ENCODE results near the gene ANKRD22. TPM values are rescaled to one million over a fixed set of nuclear protein-coding genes. Genes with fewer than 3 reads are reported as not detected.

Gene ANKRD22
- total RNA-seq, 1 experiment from 2014 or later: not detected

DNA sequence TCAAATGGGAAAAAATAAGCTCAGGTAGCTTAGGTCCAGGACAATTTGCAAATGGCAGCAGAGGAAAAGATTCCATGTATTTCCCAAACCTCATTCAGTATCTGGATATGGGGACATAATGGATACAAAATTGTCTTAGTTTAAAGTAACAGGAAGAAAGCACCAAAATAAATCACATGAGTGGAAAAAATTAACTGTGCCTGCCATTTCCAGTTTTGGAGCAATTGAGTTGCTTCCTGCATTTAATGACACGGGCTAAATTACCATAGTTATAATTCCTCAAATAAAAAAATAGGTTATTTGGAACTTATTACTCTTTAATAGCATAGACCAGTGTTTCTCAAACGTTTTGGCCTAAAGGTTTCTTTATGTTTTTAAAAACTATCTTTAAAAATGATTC lies 22.1 kb upstream of the ANKRD22 start:
- no peak overlapping the region for H3K9ac ChIP-seq (ENCODE audit: low read length)

DNA sequence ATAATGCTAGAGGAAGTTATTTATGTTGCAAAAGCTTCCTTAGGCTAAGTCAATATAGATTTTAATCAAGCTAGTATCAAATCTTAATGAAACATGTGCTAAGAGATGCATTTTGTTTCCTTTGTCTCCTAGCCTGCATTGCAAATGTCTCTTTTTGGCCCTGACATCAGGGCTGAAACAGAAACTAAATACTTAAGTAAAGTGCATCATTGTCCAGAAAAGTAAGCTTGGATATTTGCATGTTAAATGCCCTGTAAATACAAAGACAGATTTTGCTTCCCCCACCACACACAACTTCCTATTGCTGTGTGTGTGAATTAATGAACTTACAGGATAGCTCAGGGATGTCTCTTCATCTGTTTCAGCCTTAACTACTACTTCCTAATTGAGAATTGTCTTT lies 18.4 kb upstream of the ANKRD22 start:
- H3K4me2 ChIP-seq (ENCODE audit: low read depth, low read length, poor library complexity, severe bottlenecking): no peak overlapping the region
- no peaks in the 10 kb centered on the region for H3K9me2 ChIP-seq (replicated peaks; ENCODE audit: insufficient read depth, low read length)
- H2AFZ ChIP-seq (ENCODE audit: low read length): no peak overlapping the region
- H3K9ac ChIP-seq (ENCODE audit: low read length): no peak overlapping the region
- no peaks in the 10 kb centered on the region for H4K20me1 ChIP-seq (ENCODE audit: insufficient read depth, low read depth, low read length)
- no peaks in the 10 kb centered on the region for H3K9me3 ChIP-seq (ENCODE audit: low read length)
- H3K79me2 ChIP-seq (ENCODE audit: low read length): no peaks in the 10 kb centered on the region
- no peaks in the 10 kb centered on the region for H3K36me3 ChIP-seq (ENCODE audit: insufficient read depth, low read length)
- H3K27me3 ChIP-seq (ENCODE audit: low read length): no peaks in the 10 kb centered on the region
- H3K4me3 ChIP-seq (ENCODE audit: low read length): no peak overlapping the region
- no peak for DNase-seq
- H3K4me1 ChIP-seq (ENCODE audit: low read length): no peaks in the 10 kb centered on the region
- no peak overlapping the region for H3K27ac ChIP-seq (ENCODE audit: low read length)

More for the DNA sequence above, 22.1 kb upstream of the ANKRD22 start:
- Histone ChIP-seq H3K4me2 (ENCODE audit: low read depth, low read length, poor library complexity, severe bottlenecking) (no peak overlapping the region), H3K36me3 (ENCODE audit: insufficient read depth, low read length) (no peaks in the 10 kb centered on the region), H4K20me1 (ENCODE audit: insufficient read depth, low read depth, low read length) (no peaks in the 10 kb centered on the region), H3K27ac (ENCODE audit: low read length) (no peak overlapping the region), H3K9me2 (replicated peaks; ENCODE audit: insufficient read depth, low read length) (no peaks in the 10 kb centered on the region), H3K9me3 (ENCODE audit: low read length) (no peaks in the 10 kb centered on the region), H3K27me3 (ENCODE audit: low read length) (no peaks in the 10 kb centered on the region), H3K79me2 (ENCODE audit: low read length) (no peaks in the 10 kb centered on the region), H3K4me3 (ENCODE audit: low read length) (no peak overlapping the region), H3K4me1 (ENCODE audit: low read length) (peaks cover 12% of the 10 kb centered on the region), H2AFZ (ENCODE audit: low read length) (no peak overlapping the region)
- DNase-seq: no peak

DNA sequence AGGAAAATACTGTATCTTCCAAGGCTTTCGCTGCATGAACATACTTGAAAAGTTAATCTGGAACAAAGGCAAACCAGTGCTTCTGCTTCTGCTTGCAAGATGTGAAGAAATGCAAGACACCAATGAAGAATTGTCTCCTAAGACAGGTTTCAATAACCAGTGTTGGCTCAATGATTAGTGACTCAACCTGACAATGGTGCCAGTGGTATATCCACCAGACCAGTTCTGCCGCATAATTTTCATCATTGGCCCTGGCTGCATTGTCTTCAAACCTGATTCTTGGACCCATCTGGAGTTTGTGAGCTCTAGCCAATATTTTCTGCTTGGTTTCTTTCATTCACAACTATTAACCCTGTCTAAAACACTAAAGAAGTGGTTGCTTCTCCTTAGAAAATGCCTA lies 14.8 kb upstream of the ANKRD22 start:
- Histone ChIP-seq H3K9me2 (replicated peaks; ENCODE audit: insufficient read depth, low read length) (no peaks in the 10 kb centered on the region), H3K9ac (ENCODE audit: low read length) (no peak overlapping the region), H3K36me3 (ENCODE audit: insufficient read depth, low read length) (no peaks in the 10 kb centered on the region), H3K27ac (ENCODE audit: low read length) (no peak overlapping the region), H3K9me3 (ENCODE audit: low read length) (no peaks in the 10 kb centered on the region), H3K79me2 (ENCODE audit: low read length) (no peaks in the 10 kb centered on the region), H3K4me3 (ENCODE audit: low read length) (no peak overlapping the region), H2AFZ (ENCODE audit: low read length) (no peak overlapping the region), H4K20me1 (ENCODE audit: insufficient read depth, low read depth, low read length) (no peaks in the 10 kb centered on the region), H3K4me2 (ENCODE audit: low read depth, low read length, poor library complexity, severe bottlenecking) (no peak overlapping the region), H3K4me1 (ENCODE audit: low read length) (no peaks in the 10 kb centered on the region), H3K27me3 (ENCODE audit: low read length) (no peaks in the 10 kb centered on the region)
- no peak for DNase-seq

DNA sequence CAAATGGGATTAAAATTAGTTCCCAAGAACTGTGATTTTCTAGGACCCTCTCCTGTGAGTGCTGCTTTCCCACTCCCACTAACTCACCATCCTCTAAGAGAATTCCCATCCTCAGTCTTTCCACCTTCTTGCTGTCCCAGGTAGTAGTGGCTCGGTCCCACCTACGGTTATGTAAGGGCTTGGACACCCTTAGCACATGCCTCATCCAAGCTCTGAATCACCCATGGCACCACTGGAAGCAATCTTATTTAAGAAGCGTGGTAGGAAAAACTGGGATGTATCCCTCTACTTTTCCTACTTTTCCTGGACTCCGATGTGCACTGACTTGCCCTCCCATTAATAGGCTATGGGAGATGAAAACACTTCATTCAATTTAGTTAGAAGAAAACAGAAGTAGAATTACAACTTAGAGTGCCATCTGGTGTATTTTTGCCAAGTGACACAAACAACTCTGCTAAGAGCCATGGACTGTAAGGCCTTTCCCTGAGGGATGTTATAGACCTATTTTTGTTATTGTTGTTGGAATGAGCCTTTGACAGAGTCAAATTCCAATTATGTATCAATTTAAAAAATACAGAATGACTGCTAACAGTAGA lies 13.7 kb upstream of the ANKRD22 start:
- no peak for DNase-seq
- Histone ChIP-seq H3K9me2 (replicated peaks; ENCODE audit: insufficient read depth, low read length) (no peaks in the 10 kb centered on the region), H3K4me3 (ENCODE audit: low read length) (no peak overlapping the region), H3K9ac (ENCODE audit: low read length) (no peak overlapping the region), H3K36me3 (ENCODE audit: insufficient read depth, low read length) (no peaks in the 10 kb centered on the region), H3K9me3 (ENCODE audit: low read length) (no peaks in the 10 kb centered on the region), H3K27ac (ENCODE audit: low read length) (no peak overlapping the region), H3K4me1 (ENCODE audit: low read length) (no peaks in the 10 kb centered on the region), H3K79me2 (ENCODE audit: low read length) (no peaks in the 10 kb centered on the region), H3K4me2 (ENCODE audit: low read depth, low read length, poor library complexity, severe bottlenecking) (no peak overlapping the region), H2AFZ (ENCODE audit: low read length) (no peak overlapping the region), H4K20me1 (ENCODE audit: insufficient read depth, low read depth, low read length) (no peaks in the 10 kb centered on the region), H3K27me3 (ENCODE audit: low read length) (no peaks in the 10 kb centered on the region)

DNA sequence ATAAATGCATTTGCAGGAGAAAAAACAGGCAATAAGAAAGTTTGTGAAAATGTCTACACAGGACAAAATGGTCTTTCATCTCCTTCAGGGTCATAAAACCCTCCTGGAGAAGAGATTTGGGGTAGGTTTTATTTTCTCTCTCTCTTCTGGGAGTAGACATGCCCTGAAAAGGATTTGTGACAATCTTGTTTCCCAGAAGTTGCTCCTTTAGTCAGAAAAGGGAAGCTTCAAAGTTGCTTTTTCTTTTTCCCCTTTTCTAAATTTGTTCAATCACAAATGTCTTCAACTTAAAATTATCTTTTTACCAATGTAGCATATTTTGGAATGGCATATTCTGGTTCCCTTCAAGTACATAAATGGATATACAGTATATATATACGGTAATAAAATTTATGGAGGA lies 9.4 kb upstream of the ANKRD22 start:
- no peak overlapping the region for H2AFZ ChIP-seq (ENCODE audit: low read length)
- H3K27me3 ChIP-seq (ENCODE audit: low read length): no peaks in the 10 kb centered on the region
- no peak overlapping the region for H3K4me3 ChIP-seq (ENCODE audit: low read length)
- H4K20me1 ChIP-seq (ENCODE audit: insufficient read depth, low read depth, low read length): no peaks in the 10 kb centered on the region
- no peaks in the 10 kb centered on the region for H3K9me3 ChIP-seq (ENCODE audit: low read length)
- no peaks in the 10 kb centered on the region for H3K79me2 ChIP-seq (ENCODE audit: low read length)
- no peak overlapping the region for H3K4me2 ChIP-seq (ENCODE audit: low read depth, low read length, poor library complexity, severe bottlenecking)
- DNase-seq: no peak
- H3K9ac ChIP-seq (ENCODE audit: low read length): no peak overlapping the region
- no peak overlapping the region for H3K27ac ChIP-seq (ENCODE audit: low read length)
- no peaks in the 10 kb centered on the region for H3K36me3 ChIP-seq (ENCODE audit: insufficient read depth, low read length)
- H3K9me2 ChIP-seq (replicated peaks; ENCODE audit: insufficient read depth, low read length): no peaks in the 10 kb centered on the region
- H3K4me1 ChIP-seq (ENCODE audit: low read length): no peaks in the 10 kb centered on the region

DNA sequence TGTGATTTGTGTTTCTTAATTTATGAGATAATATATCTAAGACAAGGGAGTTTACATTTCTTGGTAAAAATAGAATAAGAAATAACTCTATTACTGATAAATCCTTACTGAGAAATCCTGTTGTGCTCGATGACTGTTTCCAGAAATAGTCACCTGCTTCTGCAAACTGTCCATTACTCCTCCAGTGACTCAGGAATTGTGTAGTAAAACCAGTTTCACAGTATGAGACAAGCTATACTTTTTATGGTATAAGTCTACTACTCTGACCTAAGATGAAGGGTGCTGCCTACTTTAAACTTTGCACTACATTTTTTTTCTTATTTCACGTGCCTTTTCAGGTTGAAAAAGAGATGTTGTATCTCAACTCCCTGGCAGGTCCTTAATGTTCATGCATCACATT lies 6.8 kb upstream of the ANKRD22 start:
- Histone ChIP-seq H3K36me3 (ENCODE audit: insufficient read depth, low read length) (no peaks in the 10 kb centered on the region), H3K4me1 (ENCODE audit: low read length) (no peaks in the 10 kb centered on the region), H3K4me2 (ENCODE audit: low read depth, low read length, poor library complexity, severe bottlenecking) (no peak overlapping the region), H3K9ac (ENCODE audit: low read length) (no peak overlapping the region), H3K27ac (ENCODE audit: low read length) (no peak overlapping the region), H3K9me2 (replicated peaks; ENCODE audit: insufficient read depth, low read length) (no peaks in the 10 kb centered on the region), H3K27me3 (ENCODE audit: low read length) (no peaks in the 10 kb centered on the region), H3K79me2 (ENCODE audit: low read length) (no peaks in the 10 kb centered on the region), H2AFZ (ENCODE audit: low read length) (no peak overlapping the region), H4K20me1 (ENCODE audit: insufficient read depth, low read depth, low read length) (no peaks in the 10 kb centered on the region), H3K9me3 (ENCODE audit: low read length) (no peaks in the 10 kb centered on the region), H3K4me3 (ENCODE audit: low read length) (no peak overlapping the region)
- no peak for DNase-seq

DNA sequence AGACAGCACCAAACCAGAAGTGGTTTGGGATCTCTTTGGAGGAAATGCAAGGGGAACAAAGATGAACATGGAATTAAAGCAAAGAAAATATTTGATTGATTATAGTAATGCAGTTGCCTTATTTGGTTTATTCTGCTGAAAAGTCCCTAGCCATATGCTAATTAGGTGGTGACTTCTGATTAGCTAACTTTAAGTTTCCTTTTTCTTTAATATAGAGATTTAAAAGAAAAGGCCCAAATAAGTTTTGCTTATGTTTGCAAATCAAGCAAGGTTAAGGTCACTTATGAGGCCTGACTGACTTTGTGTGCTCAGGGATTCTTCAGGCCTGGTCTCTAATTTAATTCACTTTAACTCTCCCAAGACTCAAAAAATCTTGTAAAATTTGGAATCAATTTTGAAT lies 6.2 kb upstream of the ANKRD22 start:
- DNase-seq: no peak
- Histone ChIP-seq H3K4me2 (ENCODE audit: low read depth, low read length, poor library complexity, severe bottlenecking) (no peak overlapping the region), H3K9me2 (replicated peaks; ENCODE audit: insufficient read depth, low read length) (no peaks in the 10 kb centered on the region), H3K27ac (ENCODE audit: low read length) (no peak overlapping the region), H3K27me3 (ENCODE audit: low read length) (no peaks in the 10 kb centered on the region), H3K9me3 (ENCODE audit: low read length) (no peaks in the 10 kb centered on the region), H3K9ac (ENCODE audit: low read length) (no peak overlapping the region), H2AFZ (ENCODE audit: low read length) (no peak overlapping the region), H3K36me3 (ENCODE audit: insufficient read depth, low read length) (no peaks in the 10 kb centered on the region), H3K4me1 (ENCODE audit: low read length) (no peaks in the 10 kb centered on the region), H4K20me1 (ENCODE audit: insufficient read depth, low read depth, low read length) (no peaks in the 10 kb centered on the region), H3K4me3 (ENCODE audit: low read length) (no peak overlapping the region), H3K79me2 (ENCODE audit: low read length) (no peaks in the 10 kb centered on the region)

DNA sequence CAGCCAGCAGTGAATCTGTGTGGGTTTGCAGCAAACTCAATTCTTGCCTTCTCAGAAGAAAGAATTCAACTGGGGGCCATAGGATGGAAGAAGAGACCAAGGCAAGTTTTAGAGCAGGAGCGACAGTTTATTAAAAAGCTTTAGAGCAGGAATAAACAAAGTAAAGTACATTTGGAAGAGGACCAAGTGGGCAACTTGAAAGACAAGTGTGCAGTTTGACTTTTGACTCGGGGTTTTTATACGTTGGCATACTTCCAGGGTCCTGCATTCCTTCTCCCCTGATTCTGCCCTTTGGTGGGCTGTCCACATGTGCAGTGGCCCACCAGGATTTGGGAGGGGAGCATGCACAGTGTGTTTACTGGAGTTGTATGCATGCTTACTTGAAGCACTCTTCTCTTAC lies 3.0 kb upstream of the ANKRD22 start:
- Histone ChIP-seq H3K4me1 (ENCODE audit: low read length) (no peaks in the 10 kb centered on the region), H3K36me3 (ENCODE audit: insufficient read depth, low read length) (no peaks in the 10 kb centered on the region), H3K4me3 (ENCODE audit: low read length) (no peak overlapping the region), H3K27ac (ENCODE audit: low read length) (no peak overlapping the region), H3K9ac (ENCODE audit: low read length) (no peak overlapping the region), H3K27me3 (ENCODE audit: low read length) (no peaks in the 10 kb centered on the region), H3K9me2 (replicated peaks; ENCODE audit: insufficient read depth, low read length) (no peaks in the 10 kb centered on the region), H3K79me2 (ENCODE audit: low read length) (no peaks in the 10 kb centered on the region), H2AFZ (ENCODE audit: low read length) (no peak overlapping the region), H3K9me3 (ENCODE audit: low read length) (no peaks in the 10 kb centered on the region), H4K20me1 (ENCODE audit: insufficient read depth, low read depth, low read length) (no peaks in the 10 kb centered on the region), H3K4me2 (ENCODE audit: low read depth, low read length, poor library complexity, severe bottlenecking) (no peak overlapping the region)
- no peak for DNase-seq
